ENCODE results near the gene DDX1. TPM values are rescaled to one million over a fixed set of nuclear protein-coding genes. Genes with fewer than 3 reads are reported as not detected.

The DDX1 gene
- total RNA-seq, 4 donors from 2014 or later, result 41.6 to 78.6 (median 66.5) TPM

GRCh38 chr2:15647622-15648590 lies 56.2 kb downstream of the DDX1 start:
- Histone ChIP-seq H3K9me3 (no peaks in the 10 kb centered on the region), H3K4me1 (no peaks in the 10 kb centered on the region), H3K27ac (no peak overlapping the region), H3K27me3 (no peaks in the 10 kb centered on the region), H3K36me3 (no peaks in the 10 kb centered on the region), H3K4me3 (no peak overlapping the region)
- DNase-seq, result no peak
- TF ChIP-seq POLR2A (IDR thresholded peaks at IDR 0.05) (no peak), CTCF (IDR thresholded peaks at IDR 0.05) (no peak)
- intact Hi-C loops (cut with DNase I), result loop anchor here (10.0 kb wide), 2 partner anchors 297 to 857 kb away; partner anchors contain the start of gene MYCN
- 78 to 87% methylated on average over 17 of the region's 18 CpGs for WGBS, 2 donors

GRCh38 chr2:15648593-15649525 lies 57.2 kb downstream of the DDX1 start:
- Histone ChIP-seq H3K27me3 (no peaks in the 10 kb centered on the region), H3K27ac (no peak overlapping the region), H3K36me3 (no peaks in the 10 kb centered on the region), H3K9me3 (no peaks in the 10 kb centered on the region), H3K4me1 (no peaks in the 10 kb centered on the region), H3K4me3 (no peak overlapping the region)
- 80 to 81% methylated on average over 7 to 9 of the region's 10 CpGs for WGBS, 2 donors
- DNase-seq, result no peak
- intact Hi-C loops (cut with DNase I), result loop anchor here (10.0 kb wide), 2 partner anchors 296 to 856 kb away; partner anchors contain the start of gene MYCN
- TF ChIP-seq POLR2A (IDR thresholded peaks at IDR 0.05) (no peak), CTCF (IDR thresholded peaks at IDR 0.05) (no peak)

- Histone ChIP-seq H3K27me3 (no peaks in the 10 kb centered on the region), H3K4me3 (no peak overlapping the region), H3K36me3 (no peaks in the 10 kb centered on the region), H3K4me1 (no peaks in the 10 kb centered on the region), H3K27ac (no peak overlapping the region), H3K9me3 (no peaks in the 10 kb centered on the region)
- 62 to 75% methylated on average over 4 to 6 of the region's 14 CpGs for WGBS, 2 donors
- TF ChIP-seq CTCF (IDR thresholded peaks at IDR 0.05) (no peak), POLR2A (IDR thresholded peaks at IDR 0.05) (no peak)
- intact Hi-C loops (cut with DNase I), result loop anchor here (10.0 kb wide), 2 partner anchors 295 to 855 kb away; partner anchors contain the start of gene MYCN
- DNase-seq, result no peak
These were observed 58.0 kb downstream of the DDX1 start for GRCh38 chr2:15649561-15650255.

- intact Hi-C loops (cut with DNase I), result no loop called here
- no peaks in the 10 kb centered on the region for H3K27me3 ChIP-seq
- H3K4me3 ChIP-seq, result no peak overlapping the region
- H3K9me3 ChIP-seq, result no peaks in the 10 kb centered on the region
- H3K36me3 ChIP-seq, result no peaks in the 10 kb centered on the region
- TF ChIP-seq CTCF (IDR thresholded peaks at IDR 0.05), result no peak
- no peak for TF ChIP-seq POLR2A (IDR thresholded peaks at IDR 0.05)
- no peak overlapping the region for H3K27ac ChIP-seq
- WGBS, 2 donors, result 80 to 82% methylated on average over 8 to 10 of the region's 11 CpGs
- no peak for DNase-seq
- no peaks in the 10 kb centered on the region for H3K4me1 ChIP-seq
These were observed 59.1 kb downstream of the DDX1 start for GRCh38 chr2:15650616-15651366.
